Activated CD4-positive, alpha-beta memory T cell treated with anti-CD3 and anti-CD28 coated beads for 36 hours (primary cell): ENCODE measurements around the gene LRRC36. TPM values are rescaled to one million over a fixed set of nuclear protein-coding genes. Genes with fewer than 3 reads are reported as not detected.

Source experiments
- CTCF ChIA-PET: fragments of 350-600 bp; sonication (Branson Sonifier 250); formaldehyde crosslinking; loops from one replicate; lab custom pipeline; 2021; ENCODE audit warnings: antibody characterized with exemption, inconsistent platforms; lab: Charles Lee
- POLR2A ChIA-PET: fragments of 350-600 bp; sonication (Branson Sonifier 250); formaldehyde crosslinking; loops from one replicate; lab custom pipeline; 2021; ENCODE audit warnings: antibody characterized with exemption; lab: Charles Lee
- DNase-seq: peaks from one replicate; pipeline ENCODE4 v3.0.0-alpha.2; 2020
- H3K27ac Mint-ChIP-seq: one replicate; pipeline ENCODE4 v1.8.0; 2021; ENCODE audit warnings: mixed read lengths
- H3K27me3 Mint-ChIP-seq: one replicate; pipeline ENCODE4 v1.8.0; 2021; ENCODE audit warnings: mixed read lengths
- H3K36me3 Mint-ChIP-seq: one replicate; pipeline ENCODE4 v1.8.0; 2021; ENCODE audit warnings: mixed read lengths
- H3K4me1 Mint-ChIP-seq: one replicate; pipeline ENCODE4 v1.8.0; 2021; ENCODE audit warnings: low read depth, mixed read lengths
- H3K4me3 Mint-ChIP-seq: one replicate; pipeline ENCODE4 v1.8.0; 2021; ENCODE audit warnings: mild to moderate bottlenecking, mixed read lengths
- H3K9me3 Mint-ChIP-seq: one replicate; pipeline ENCODE4 v1.8.0; 2021; ENCODE audit warnings: mixed read lengths
- intact Hi-C: fragments of 100-400 bp; cut with micrococcal nuclease; formaldehyde crosslinking; loops from one replicate; pipeline ENCODE4 v1.15.1; 2023
- total RNA-seq, 2 experiments: library from RNA; stranded (reverse); gene quantifications; one replicate each; pipeline ENCODE4 v1.2.3, GENCODE V29; 2021

The LRRC36 gene
- total RNA-seq, 2 experiments from 2014 or later, result 0.63 to 1.00 TPM

DNA sequence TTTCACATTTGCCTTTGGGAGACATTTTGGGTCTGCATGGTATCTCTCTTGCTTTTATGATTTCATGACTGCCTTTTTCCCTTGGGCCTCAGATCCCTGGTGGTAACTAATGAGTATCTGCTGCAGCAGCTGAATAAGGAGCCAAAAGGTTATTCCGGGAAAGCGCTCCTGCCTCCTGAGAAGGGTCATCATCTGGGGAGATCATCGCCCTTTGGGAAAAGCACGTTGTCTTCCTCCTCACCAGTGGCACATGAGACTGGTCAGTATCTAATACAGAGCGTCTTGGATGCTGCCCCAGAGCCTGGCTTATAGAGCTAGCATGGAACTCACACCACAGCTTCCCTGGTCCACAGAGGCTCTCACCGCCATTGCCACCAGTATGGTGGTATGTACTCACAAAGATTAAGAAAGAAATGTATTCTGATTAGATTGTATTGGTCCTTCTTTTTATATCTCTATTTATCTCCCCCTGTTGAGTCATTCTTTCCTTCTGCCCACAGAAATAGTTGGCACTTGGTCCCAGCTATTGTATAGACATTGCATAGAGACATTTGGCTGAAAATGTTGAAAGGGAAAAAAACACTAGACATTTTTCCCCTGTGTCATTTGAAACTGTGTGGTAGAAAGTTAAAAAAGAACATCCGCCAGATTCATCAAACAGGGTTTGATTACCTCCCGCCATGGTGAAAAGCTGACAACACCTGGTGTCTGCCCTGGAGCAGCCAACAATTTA, 58.3 kb downstream of the LRRC36 start:
- intact Hi-C loops, result no loop called here
- Mint-ChIP-seq H3K4me1 (peaks cover 13% of the 10 kb centered on the region), H3K27me3 (no peaks in the 10 kb centered on the region), H3K9me3 (no peaks in the 10 kb centered on the region), H3K4me3 (no peak overlapping the region), H3K27ac (no peak overlapping the region), H3K36me3 (no peaks in the 10 kb centered on the region)
- ChIA-PET POLR2A (no interaction called here), CTCF (interaction anchor here (0.6 to 1.2 kb wide), 2 partner anchors 15 to 36 kb away, joined by 3 to 5 read pairs; no protein-coding TSS in a partner anchor)
- no peak for DNase-seq

DNA sequence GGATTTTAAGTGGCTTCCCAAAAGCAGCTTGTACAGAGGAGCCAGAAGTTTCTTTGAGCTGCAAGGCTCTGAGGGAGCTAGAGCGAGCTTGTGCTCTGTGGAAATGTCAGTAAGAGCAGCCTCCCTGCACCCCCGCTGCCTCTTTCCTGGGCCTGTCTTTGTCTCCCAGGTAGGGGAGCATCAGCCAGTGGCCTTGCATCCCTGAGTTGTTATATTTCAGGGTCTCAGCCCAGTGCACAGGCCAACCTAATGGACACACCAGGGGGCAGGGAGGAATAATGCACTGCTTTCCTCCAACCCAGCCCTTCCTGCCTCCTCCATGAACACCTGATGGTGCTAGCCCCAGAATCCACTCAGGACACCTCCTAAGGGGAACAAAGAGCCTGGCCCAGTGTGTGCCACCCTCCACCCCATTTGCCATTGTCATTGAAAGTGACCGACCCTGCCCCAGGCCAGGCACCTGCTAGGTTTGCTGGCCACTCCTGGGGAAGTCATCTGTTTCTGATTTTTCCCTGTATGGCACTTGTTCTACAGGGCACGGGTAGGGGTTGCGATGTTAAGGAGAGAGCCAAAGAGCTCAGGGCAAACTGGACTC, 60.3 kb downstream of the LRRC36 start:
- no peaks in the 10 kb centered on the region for H3K36me3 Mint-ChIP-seq
- ChIA-PET CTCF (interaction anchor here (0.6 to 2.6 kb wide), 4 partner anchors 13 to 41 kb away, joined by 3 to 9 read pairs (median 4); no protein-coding TSS in a partner anchor), POLR2A (no interaction called here)
- no peak overlapping the region for H3K4me3 Mint-ChIP-seq
- no peaks in the 10 kb centered on the region for H3K9me3 Mint-ChIP-seq
- H3K27ac Mint-ChIP-seq, result no peak overlapping the region
- intact Hi-C loops, result no loop called here
- DNase-seq, result no peak
- peaks cover 13% of the 10 kb centered on the region for H3K4me1 Mint-ChIP-seq
- H3K27me3 Mint-ChIP-seq, result no peaks in the 10 kb centered on the region

DNA sequence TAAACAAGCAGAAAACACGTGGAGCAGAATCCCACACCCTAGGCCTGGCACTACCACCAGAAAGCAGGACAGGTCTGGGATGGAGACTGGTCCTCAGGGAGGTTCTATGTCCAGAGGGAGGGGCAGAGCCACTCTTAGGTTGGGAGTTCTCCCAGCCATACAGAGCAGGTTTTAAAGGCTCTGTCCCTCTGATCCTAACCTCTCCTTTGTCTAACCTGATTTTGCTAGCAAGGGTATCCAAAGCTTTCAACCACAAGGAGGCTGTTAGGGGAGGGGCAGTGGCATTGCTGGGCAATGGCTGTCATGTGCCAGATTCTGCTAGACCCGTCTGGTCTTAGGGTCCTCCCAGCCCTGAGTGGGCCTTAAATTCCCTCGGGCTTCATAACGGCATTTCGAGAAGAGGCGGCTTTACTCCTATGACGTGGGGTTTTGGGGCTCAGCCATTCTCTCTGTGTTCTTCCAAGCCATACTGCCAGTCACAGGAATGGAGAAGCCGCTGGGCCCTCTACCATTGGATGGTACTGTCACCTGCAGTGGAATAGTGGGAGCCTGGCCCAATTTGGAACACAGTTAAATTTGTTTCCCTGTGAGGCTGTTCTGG, 61.0 kb downstream of the LRRC36 start:
- Mint-ChIP-seq H3K4me1 (peaks cover 13% of the 10 kb centered on the region), H3K27me3 (peaks cover 3% of the 10 kb centered on the region), H3K36me3 (no peaks in the 10 kb centered on the region), H3K9me3 (no peaks in the 10 kb centered on the region), H3K4me3 (no peak overlapping the region), H3K27ac (no peak overlapping the region)
- no peak for DNase-seq
- CTCF ChIA-PET, result interaction anchor here (0.6 to 2.6 kb wide), 3 partner anchors 12 to 40 kb away, joined by 3 to 9 read pairs (median 4); no protein-coding TSS in a partner anchor
- POLR2A ChIA-PET, result interaction anchor here (0.6 kb wide), 1 partner anchor 93 kb away, joined by 4 read pairs; no protein-coding TSS in a partner anchor
- intact Hi-C loops, result no loop called here

GRCh38 chr16:67388191-67388590, 61.6 kb downstream of the LRRC36 start:
- Mint-ChIP-seq H3K36me3 (no peaks in the 10 kb centered on the region), H3K27ac (no peak overlapping the region), H3K9me3 (no peaks in the 10 kb centered on the region), H3K27me3 (peaks cover 6% of the 10 kb centered on the region), H3K4me3 (no peak overlapping the region), H3K4me1 (peaks cover 13% of the 10 kb centered on the region)
- POLR2A ChIA-PET, result interaction anchor here (0.6 kb wide), 1 partner anchor 94 kb away, joined by 4 read pairs; no protein-coding TSS in a partner anchor
- intact Hi-C loops, result no loop called here
- CTCF ChIA-PET, result interaction anchor here (1.7 to 2.6 kb wide), 2 partner anchors 12 to 40 kb away, joined by 4 to 9 read pairs; no protein-coding TSS in a partner anchor
- DNase-seq, result no peak

DNA sequence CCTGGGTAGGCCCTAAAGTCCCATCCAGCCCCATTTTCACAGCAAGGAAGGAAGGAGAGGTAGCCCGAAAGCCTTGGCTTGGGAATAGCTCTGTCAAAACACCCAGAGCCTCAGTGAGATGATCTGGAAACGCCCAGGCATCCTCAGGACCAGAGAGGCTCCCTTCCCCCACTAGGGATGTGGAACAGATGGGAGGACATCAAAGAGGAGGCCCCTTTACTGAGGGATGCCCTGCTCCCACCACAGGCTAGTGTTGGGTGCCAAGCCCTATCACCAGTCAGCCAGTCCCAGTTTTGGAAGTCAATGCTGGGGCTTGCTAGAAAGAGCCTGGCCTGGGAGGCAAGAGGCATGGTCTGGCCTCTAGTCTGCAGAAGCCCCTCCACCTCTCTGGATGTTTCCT, 62.0 kb downstream of the LRRC36 start:
- H3K27ac Mint-ChIP-seq, result no peak overlapping the region
- DNase-seq, result no peak
- peaks cover 13% of the 10 kb centered on the region for H3K4me1 Mint-ChIP-seq
- no peaks in the 10 kb centered on the region for H3K36me3 Mint-ChIP-seq
- peaks cover 7% of the 10 kb centered on the region for H3K27me3 Mint-ChIP-seq
- POLR2A ChIA-PET, result no interaction called here
- CTCF ChIA-PET, result interaction anchor here (2.6 kb wide), 1 partner anchor 11 kb away, joined by 9 read pairs; no protein-coding TSS in a partner anchor
- H3K4me3 Mint-ChIP-seq, result no peak overlapping the region
- intact Hi-C loops, result no loop called here
- H3K9me3 Mint-ChIP-seq, result no peaks in the 10 kb centered on the region

- H3K27ac Mint-ChIP-seq, result no peak overlapping the region
- no peaks in the 10 kb centered on the region for H3K9me3 Mint-ChIP-seq
- peaks cover 18% of the 10 kb centered on the region for H3K27me3 Mint-ChIP-seq
- H3K36me3 Mint-ChIP-seq, result no peaks in the 10 kb centered on the region
- ChIA-PET POLR2A (no interaction called here), CTCF (interaction anchor here (1.0 to 2.0 kb wide), 2 partner anchors 44 to 129 kb away, joined by 4 read pairs; no protein-coding TSS in a partner anchor)
- no peak for DNase-seq
- intact Hi-C loops, result no loop called here
- H3K4me3 Mint-ChIP-seq, result no peak overlapping the region
- peaks cover 12% of the 10 kb centered on the region for H3K4me1 Mint-ChIP-seq
These were observed 63.5 kb downstream of the LRRC36 start for GRCh38 chr16:67389911-67390815.

GRCh38 chr16:67390816-67391423, 64.3 kb downstream of the LRRC36 start:
- H3K9me3 Mint-ChIP-seq, result no peaks in the 10 kb centered on the region
- no peak overlapping the region for H3K27ac Mint-ChIP-seq
- ChIA-PET POLR2A (interaction anchor here (0.9 to 1.0 kb wide), 2 partner anchors 9 to 21 kb away, joined by 3 to 4 read pairs; no protein-coding TSS in a partner anchor), CTCF (interaction anchor here (1.0 to 2.0 kb wide), 2 partner anchors 44 to 130 kb away, joined by 4 read pairs; no protein-coding TSS in a partner anchor)
- H3K4me1 Mint-ChIP-seq, result peaks cover 5% of the 10 kb centered on the region
- peaks cover 26% of the 10 kb centered on the region for H3K27me3 Mint-ChIP-seq
- H3K36me3 Mint-ChIP-seq, result no peaks in the 10 kb centered on the region
- no peak overlapping the region for H3K4me3 Mint-ChIP-seq
- intact Hi-C loops, result no loop called here
- no peak for DNase-seq

DNA sequence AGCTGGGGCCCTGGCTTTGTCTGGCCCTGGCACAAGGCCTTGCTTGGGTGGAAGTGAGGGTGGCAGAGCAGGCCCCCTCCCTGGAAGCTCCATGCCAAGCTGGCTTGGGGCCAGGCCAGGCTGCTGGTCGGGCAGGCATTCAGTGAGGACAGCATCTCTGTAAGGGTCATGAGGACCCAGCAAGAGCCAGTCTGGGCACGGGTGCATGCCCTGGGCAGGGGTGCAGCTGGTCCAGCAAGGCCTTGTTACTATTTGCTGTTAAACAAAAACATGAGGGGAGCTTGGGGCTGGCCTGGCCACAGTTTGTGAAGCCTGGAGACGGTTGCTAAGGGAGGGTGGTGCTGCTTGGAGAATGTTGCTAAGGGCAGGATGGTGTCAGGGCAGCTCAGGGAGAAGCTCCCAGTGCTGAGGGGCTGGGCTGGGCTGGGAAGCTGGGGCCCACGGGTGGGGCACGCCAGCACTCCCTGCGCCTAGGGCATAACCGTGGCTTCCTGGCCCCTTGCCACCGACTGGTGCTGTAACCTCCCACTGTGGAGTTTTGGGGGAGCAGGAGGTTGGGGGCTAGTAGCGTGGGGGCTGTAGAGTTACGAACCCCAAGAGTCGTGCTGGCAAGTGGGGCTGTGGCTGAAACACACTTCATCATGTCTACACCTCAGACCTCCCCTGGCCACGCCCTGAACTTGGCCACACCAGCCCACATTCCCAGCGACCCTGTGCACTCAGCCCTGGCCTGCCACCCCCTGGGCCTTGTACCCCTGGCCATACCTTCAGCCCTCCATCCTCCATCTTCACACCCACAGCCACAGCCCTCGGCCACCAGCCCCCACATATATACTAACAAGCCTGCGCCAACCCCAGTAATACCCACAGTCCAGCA, 65.0 kb downstream of the LRRC36 start:
- CTCF ChIA-PET, result interaction anchor here (1.0 to 2.0 kb wide), 2 partner anchors 45 to 131 kb away, joined by 4 read pairs; no protein-coding TSS in a partner anchor
- Mint-ChIP-seq H3K36me3 (no peaks in the 10 kb centered on the region), H3K27me3 (peaks cover 26% of the 10 kb centered on the region), H3K4me1 (peaks cover 5% of the 10 kb centered on the region), H3K9me3 (no peaks in the 10 kb centered on the region), H3K27ac (no peak overlapping the region), H3K4me3 (no peak overlapping the region)
- intact Hi-C loops, result no loop called here
- no peak for DNase-seq
- POLR2A ChIA-PET, result interaction anchor here (0.9 to 1.0 kb wide), 2 partner anchors 8 to 21 kb away, joined by 3 to 4 read pairs; no protein-coding TSS in a partner anchor

- ChIA-PET CTCF (interaction anchor here (0.9 to 1.4 kb wide), 6 partner anchors 19 to 146 kb away, joined by 3 to 7 read pairs (median 5); partner anchors contain the start of genes FHOD1 and ZDHHC1), POLR2A (no interaction called here)
- Mint-ChIP-seq H3K4me1 (peaks cover 5% of the 10 kb centered on the region), H3K4me3 (no peak overlapping the region), H3K27ac (no peak overlapping the region), H3K27me3 (peaks cover 26% of the 10 kb centered on the region), H3K9me3 (no peaks in the 10 kb centered on the region), H3K36me3 (no peaks in the 10 kb centered on the region)
- DNase-seq, result no peak
- intact Hi-C loops, result no loop called here
These were observed 65.9 kb downstream of the LRRC36 start for GRCh38 chr16:67392301-67393059.
